Measurements from ENCODE around the gene AKR1A1. TPM values are rescaled to one million over a fixed set of nuclear protein-coding genes. Genes with fewer than 3 reads are reported as not detected.

AKR1A1 gene
- total and polyA plus RNA-seq, 2 of the 8 experiments (the other 6 are each of a cell fraction or from before 2014, with no cell fraction given): 344 to 435 TPM

DNA sequence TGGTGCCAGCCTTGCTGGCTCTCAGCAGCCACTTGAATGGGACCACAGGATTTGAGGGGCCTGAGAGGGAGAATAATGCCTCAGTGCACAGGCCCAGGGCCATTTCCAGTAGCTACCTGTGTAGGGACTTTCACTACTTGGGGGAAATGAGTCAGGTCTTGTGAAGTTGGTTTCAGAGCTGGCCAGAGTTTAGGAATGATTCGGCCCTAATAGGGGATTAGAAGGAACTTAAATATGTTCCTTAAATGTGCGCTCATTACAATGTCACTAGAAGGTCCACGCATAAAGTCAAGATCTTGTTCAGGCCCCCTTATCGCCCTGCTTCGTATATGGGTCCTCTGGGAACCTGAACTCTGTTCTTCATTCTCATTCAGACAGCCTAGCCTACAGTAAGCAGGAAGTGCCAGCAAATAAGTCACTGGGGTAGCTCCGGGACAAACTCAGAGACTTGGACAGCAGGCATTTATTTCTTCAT is 5.6 kb upstream of the AKR1A1 start:
- H3K4me1 ChIP-seq (replicated peaks in 1 of 4; ENCODE audit: control insufficient read depth in 3 of 4, insufficient read depth in 4 of 4, low read length in 3 of 4): peaks cover 0 to 5% (median 2%) of the 10 kb centered on the region in 4 experiments; a peak in 4 of 7 replicates
- no peak overlapping the region for H3K4me3 ChIP-seq (ENCODE audit: extremely low read depth in 1 of 4, insufficient read depth in 2 of 4, low read depth in 3 of 4, low read length in 4 of 4)
- H3K36me3 ChIP-seq (ENCODE audit: control insufficient read depth in 2 of 4, insufficient read depth in 4 of 4, low read length in 3 of 4): no peaks in the 10 kb centered on the region
- no peak overlapping the region for H3K18ac ChIP-seq (ENCODE audit: extremely low read depth, low read length)
- no peak overlapping the region for H2BK15ac ChIP-seq (ENCODE audit: low read length)
- no peak overlapping the region for H3K9ac ChIP-seq (replicated peaks in 1 of 4; ENCODE audit: extremely low read depth in 1 of 4, low read depth in 3 of 4, low read length in 3 of 4)
- no peak overlapping the region for H3K4me2 ChIP-seq (ENCODE audit: insufficient read depth in 1 of 2, low read depth in 2 of 2, low read length in 2 of 2)
- H2BK120ac ChIP-seq (replicated peaks; ENCODE audit: low read depth, low read length): no peak overlapping the region
- H3K23ac ChIP-seq (ENCODE audit: insufficient read length): no peak overlapping the region
- H2BK20ac ChIP-seq (ENCODE audit: low read length): no peak overlapping the region
- no peak overlapping the region for H3K56ac ChIP-seq (replicated peaks; ENCODE audit: insufficient read length, low read depth, low read length)
- no peak overlapping the region for H3K27ac ChIP-seq (ENCODE audit: low read depth, low read length)
- H3K4ac ChIP-seq (replicated peaks; ENCODE audit: insufficient read length, low read depth, low read length): no peak overlapping the region
- no peak overlapping the region for H4K91ac ChIP-seq (replicated peaks; ENCODE audit: insufficient read length, low read length)
- H3K79me1 ChIP-seq (ENCODE audit: low read depth, low read length): no peaks in the 10 kb centered on the region
- TF ChIP-seq PHF8 (conservative IDR thresholded peaks at IDR 0.05; ENCODE audit: low read depth, low read length): no peak
- H4K20me1 ChIP-seq (replicated peaks in 1 of 2; ENCODE audit: control insufficient read depth in 1 of 2, insufficient read depth in 2 of 2, low read length in 2 of 2): no peaks in the 10 kb centered on the region
- 81% methylated on average over 6 of the region's 6 CpGs; no CpG with 5 or more reads in 1 of the 2 experiments for WGBS, 2 experiments (ENCODE audit: extremely low coverage in 1 of 2, insufficient coverage in 1 of 2, insufficient read length in 1 of 2, insufficient replicate concordance in 2 of 2, low coverage in 1 of 2, low lambda C conversion rate in 2 of 2, missing lambda C conversion rate in 1 of 2)
- no peaks in the 10 kb centered on the region for H3K27me3 ChIP-seq (replicated peaks in 1 of 4; ENCODE audit: control insufficient read depth in 3 of 4, extremely low read depth in 1 of 4, insufficient read depth in 3 of 4, low read length in 3 of 4)
- H2BK5ac ChIP-seq (ENCODE audit: low read depth, low read length): no peak overlapping the region
- DNase-seq (ENCODE audit: low read depth in 1 of 2, low spot score in 2 of 2): no peak
- ChIA-PET CTCF (ENCODE audit: partially characterized antibody) (interaction anchor here (0.5 to 2.9 kb wide), 6 partner anchors 9 to 405 kb away, joined by 3 to 21 read pairs (median 6); partner anchors contain the start of gene PRDX1), POLR2A (ENCODE audit: partially characterized antibody) (interaction anchor here (0.8 to 35.7 kb wide), 12 partner anchors 10 to 46 kb away, joined by 3 to 741 read pairs (median 5); partner anchors contain the start of genes CCDC163, MMACHC, NASP and PRDX1)
- H2AFZ ChIP-seq (ENCODE audit: low read length): no peak overlapping the region
- no peak overlapping the region for H4K5ac ChIP-seq (ENCODE audit: insufficient read length, low read depth, low read length)
- no peaks in the 10 kb centered on the region for H3K9me3 ChIP-seq (ENCODE audit: insufficient read depth in 2 of 2, low read depth in 1 of 2, low read length in 1 of 2)
- no peak overlapping the region for H2AK5ac ChIP-seq (ENCODE audit: low read depth, low read length)
- H2BK12ac ChIP-seq (ENCODE audit: low read depth, low read length): no peak overlapping the region
- H3K23me2 ChIP-seq (ENCODE audit: low read depth, low read length): no peaks in the 10 kb centered on the region
- no peak for FAIRE-seq
- no peak overlapping the region for H3K14ac ChIP-seq (ENCODE audit: insufficient read length)
- no peak overlapping the region for H4K8ac ChIP-seq (ENCODE audit: extremely low read depth, insufficient read depth, low read length)
- no peaks in the 10 kb centered on the region for H3K79me2 ChIP-seq (ENCODE audit: control insufficient read depth in 1 of 2, insufficient read depth in 2 of 2, low read length in 2 of 2)
